IgD-negative memory B cell (primary cell): ENCODE data around the gene PARPBP. TPM values are rescaled to one million over a fixed set of nuclear protein-coding genes. Genes with fewer than 3 reads are reported as not detected.
"Not testable (repeated sequence)": the region's sequence is repeated elsewhere in the genome, so short reads cannot be mapped to it uniquely, and the experiment has no call there.

Experiments used
- H3K27ac Mint-ChIP-seq, 3 donors: one replicate each; pipeline ENCODE4 v1.8.0; 2020 to 2022; ENCODE audit warnings: mild to moderate bottlenecking in 3 of 3, mixed read lengths in 3 of 3, moderate library complexity in 1 of 3
- H3K27me3 Mint-ChIP-seq: one replicate; pipeline ENCODE4 v1.8.0; 2021; ENCODE audit warnings: mixed read lengths
- H3K36me3 Mint-ChIP-seq: one replicate; pipeline ENCODE4 v1.8.0; 2020; ENCODE audit warnings: mild to moderate bottlenecking, mixed read lengths
- H3K4me1 Mint-ChIP-seq, 3 donors: one replicate each; pipeline ENCODE4 v1.8.0; 2020 to 2022; ENCODE audit warnings: mixed read lengths in 3 of 3, mild to moderate bottlenecking in 1 of 3
- H3K4me3 Mint-ChIP-seq, 4 donors: one replicate each; pipeline ENCODE4 v1.8.0; 2020 to 2022; ENCODE audit warnings: mild to moderate bottlenecking in 4 of 4, mixed read lengths in 4 of 4, moderate library complexity in 3 of 4
- H3K9me3 Mint-ChIP-seq, 3 donors: one replicate each; pipeline ENCODE4 v1.8.0; 2020 to 2021; ENCODE audit warnings: mixed read lengths in 3 of 3, mild to moderate bottlenecking in 1 of 3
- polyA plus RNA-seq: library from polyadenylated mRNA; unstranded; fragments of 300-500 nt; fragmentation: Illumina TruSeq; gene quantifications from one replicate; pipeline ENCODE4 v1.2.3, GENCODE V29; 2021

PARPBP gene
- polyA plus RNA-seq, result 2.1 TPM

- no peaks in the 10 kb centered on the region for H3K27me3 Mint-ChIP-seq
- peaks cover 8 to 20% (median 8%) of the 10 kb centered on the region in 3 donors for H3K4me1 Mint-ChIP-seq
- H3K27ac Mint-ChIP-seq, result peak within 1 kb of the TSS; percentile 74 to 98 (median 97)
- H3K9me3 Mint-ChIP-seq, result no peaks in the 10 kb centered on the region
- H3K4me3 Mint-ChIP-seq, result peak within 1 kb of the TSS; percentile 85 to 98 (median 96)
- peaks cover 9% of the 10 kb centered on the region for H3K36me3 Mint-ChIP-seq
These were observed at the start of gene PARPBP, which contains the start of gene NUP37 for GRCh38 chr12:102119674-102120563. Gene PARPBP, plus strand, starts transcription at chr12:102120183. Its CDS starts 3,706 bp downstream, at chr12:102123889. Gene NUP37, minus strand, starts transcription at chr12:102120114. Its CDS starts 1,596 bp downstream, at chr12:102118518.

GRCh38 chr12:102072092-102072491 lies 47.9 kb upstream of the PARPBP start:
- not testable (repeated sequence) for H3K36me3 Mint-ChIP-seq, H3K4me1 Mint-ChIP-seq, H3K9me3 Mint-ChIP-seq, H3K4me3 Mint-ChIP-seq, H3K27me3 Mint-ChIP-seq, H3K27ac Mint-ChIP-seq

- Mint-ChIP-seq H3K27me3 (no peaks in the 10 kb centered on the region), H3K9me3 (no peaks in the 10 kb centered on the region), H3K4me1 (no peaks in the 10 kb centered on the region), H3K4me3 (no peak overlapping the region), H3K27ac (no peak overlapping the region), H3K36me3 (peaks cover 19% of the 10 kb centered on the region)
These were observed 39.1 kb upstream of the PARPBP start for GRCh38 chr12:102080842-102081241.

GRCh38 chr12:102089228-102089835 lies 30.7 kb upstream of the PARPBP start:
- not testable (repeated sequence) for H3K4me3 Mint-ChIP-seq, H3K27ac Mint-ChIP-seq, H3K4me1 Mint-ChIP-seq, H3K27me3 Mint-ChIP-seq, H3K9me3 Mint-ChIP-seq
- H3K36me3 Mint-ChIP-seq, result peaks cover 12% of the 10 kb centered on the region

- H3K4me1 Mint-ChIP-seq, result no peaks in the 10 kb centered on the region
- peaks cover 0 to 5% (median 0%) of the 10 kb centered on the region in 3 donors for H3K9me3 Mint-ChIP-seq
- no peak overlapping the region for H3K27ac Mint-ChIP-seq
- no peak overlapping the region for H3K4me3 Mint-ChIP-seq
- no peaks in the 10 kb centered on the region for H3K27me3 Mint-ChIP-seq
- peaks cover 4% of the 10 kb centered on the region for H3K36me3 Mint-ChIP-seq
These were observed 26.7 kb upstream of the PARPBP start for GRCh38 chr12:102093319-102093718.

- Mint-ChIP-seq H3K4me3 (no peak overlapping the region), H3K9me3 (no peaks in the 10 kb centered on the region)
These were observed 24.2 kb upstream of the PARPBP start for GRCh38 chr12:102095677-102096263.

GRCh38 chr12:102096855-102097254 lies 23.1 kb upstream of the PARPBP start:
- no peaks in the 10 kb centered on the region for H3K27me3 Mint-ChIP-seq
- H3K4me3 Mint-ChIP-seq, result no peak overlapping the region
- peaks cover 0 to 5% (median 2%) of the 10 kb centered on the region in 3 donors for H3K4me1 Mint-ChIP-seq
- no peak overlapping the region for H3K27ac Mint-ChIP-seq
- H3K9me3 Mint-ChIP-seq, result no peaks in the 10 kb centered on the region
- no peaks in the 10 kb centered on the region for H3K36me3 Mint-ChIP-seq

More at GRCh38 chr12:102095677-102096263, 24.2 kb upstream of the PARPBP start:
- no peaks in the 10 kb centered on the region for H3K27me3 Mint-ChIP-seq
- H3K4me1 Mint-ChIP-seq, result peaks cover 0 to 5% (median 2%) of the 10 kb centered on the region in 3 donors
- no peaks in the 10 kb centered on the region for H3K36me3 Mint-ChIP-seq
- H3K27ac Mint-ChIP-seq, result no peak overlapping the region

GRCh38 chr12:102106905-102107304 lies 13.1 kb upstream of the PARPBP start:
- H3K27ac Mint-ChIP-seq, result no peak overlapping the region
- H3K4me3 Mint-ChIP-seq, result peak overlapping the region in 1 of 4 donors; percentile 10
- peaks cover 0 to 3% (median 0%) of the 10 kb centered on the region in 3 donors for H3K9me3 Mint-ChIP-seq
- H3K36me3 Mint-ChIP-seq, result peaks cover 40% of the 10 kb centered on the region
- peaks cover 0 to 1% (median 0%) of the 10 kb centered on the region in 3 donors for H3K4me1 Mint-ChIP-seq
- H3K27me3 Mint-ChIP-seq, result no peaks in the 10 kb centered on the region

- peaks cover 0 to 1% (median 0%) of the 10 kb centered on the region in 3 donors for H3K4me1 Mint-ChIP-seq
- H3K27me3 Mint-ChIP-seq, result no peaks in the 10 kb centered on the region
- peaks cover 0 to 3% (median 0%) of the 10 kb centered on the region in 3 donors for H3K9me3 Mint-ChIP-seq
- H3K4me3 Mint-ChIP-seq, result peak overlapping the region in 1 of 4 donors; percentile 81
- H3K27ac Mint-ChIP-seq, result no peak overlapping the region
- H3K36me3 Mint-ChIP-seq, result peaks cover 40% of the 10 kb centered on the region
These were observed 12.0 kb upstream of the PARPBP start for GRCh38 chr12:102107970-102108369.

GRCh38 chr12:102110782-102111181 lies 9.2 kb upstream of the PARPBP start:
- Mint-ChIP-seq H3K4me3 (no peak overlapping the region), H3K4me1 (peaks cover 0 to 3% (median 3%) of the 10 kb centered on the region in 3 donors), H3K9me3 (no peaks in the 10 kb centered on the region), H3K27ac (no peak overlapping the region), H3K27me3 (no peaks in the 10 kb centered on the region), H3K36me3 (peaks cover 23% of the 10 kb centered on the region)

GRCh38 chr12:102114212-102114611 lies 5.8 kb upstream of the PARPBP start:
- peaks cover 23% of the 10 kb centered on the region for H3K36me3 Mint-ChIP-seq
- no peak overlapping the region for H3K27ac Mint-ChIP-seq
- H3K4me1 Mint-ChIP-seq, result peaks cover 3 to 14% (median 6%) of the 10 kb centered on the region in 3 donors

GRCh38 chr12:102116392-102116791 lies 3.6 kb upstream of the PARPBP start:
- Mint-ChIP-seq H3K4me3 (peak overlapping the region in 1 of 4 donors; percentile 51), H3K36me3 (peaks cover 11% of the 10 kb centered on the region), H3K4me1 (peaks cover 8 to 20% (median 8%) of the 10 kb centered on the region in 3 donors), H3K9me3 (no peaks in the 10 kb centered on the region), H3K27ac (no peak overlapping the region), H3K27me3 (no peaks in the 10 kb centered on the region)

More at GRCh38 chr12:102114212-102114611, 5.8 kb upstream of the PARPBP start:
- Mint-ChIP-seq H3K4me3 (no peak overlapping the region), H3K27me3 (no peaks in the 10 kb centered on the region), H3K9me3 (no peaks in the 10 kb centered on the region)

GRCh38 chr12:102118874-102119273 lies 1.1 kb upstream of the PARPBP start:
- Mint-ChIP-seq H3K9me3 (no peaks in the 10 kb centered on the region), H3K27ac (peak overlapping the region in 2 of 3 donors; percentile 74 to 98), H3K36me3 (peaks cover 9% of the 10 kb centered on the region), H3K27me3 (no peaks in the 10 kb centered on the region), H3K4me3 (peak overlapping the region in 3 of 4 donors; percentile 71 to 85 (median 74)), H3K4me1 (peaks cover 8 to 20% (median 8%) of the 10 kb centered on the region in 3 donors)

- Mint-ChIP-seq H3K36me3 (peaks cover 10% of the 10 kb centered on the region), H3K27ac (peak overlapping the region; percentile 74 to 98 (median 97)), H3K9me3 (no peaks in the 10 kb centered on the region), H3K4me1 (peaks cover 8 to 20% (median 8%) of the 10 kb centered on the region in 3 donors), H3K4me3 (peak overlapping the region; percentile 85 to 98 (median 96)), H3K27me3 (no peaks in the 10 kb centered on the region)
These were observed 536 bp downstream of the PARPBP start for GRCh38 chr12:102120564-102120873.

GRCh38 chr12:102120886-102121285 lies 903 bp downstream of the PARPBP start:
- peaks cover 9% of the 10 kb centered on the region for H3K36me3 Mint-ChIP-seq
- H3K4me1 Mint-ChIP-seq, result peaks cover 6 to 18% (median 10%) of the 10 kb centered on the region in 3 donors
- no peaks in the 10 kb centered on the region for H3K9me3 Mint-ChIP-seq
- H3K27me3 Mint-ChIP-seq, result no peaks in the 10 kb centered on the region
- peak overlapping the region; percentile 85 to 98 (median 96) for H3K4me3 Mint-ChIP-seq
- H3K27ac Mint-ChIP-seq, result peak overlapping the region in 2 of 3 donors; percentile 74 to 97
